NB4 (cell line): Measurements from ENCODE around the gene PTCD3.

Source experiments
- DNase-seq: peaks from one replicate; pipeline ENCODE4 v3.0.0; 2010; ENCODE audit warnings: low read depth
- H3K4me3 ChIP-seq: one replicate; pipeline ENCODE4 v1.5.1; 2011; ENCODE audit warnings: mild to moderate bottlenecking, low read depth, low read length, moderate library complexity
- CTCF ChIP-seq: IDR thresholded peaks from one replicate; pipeline ENCODE4 v1.5.1; 2012; ENCODE audit warnings: low read depth, low read length
- MAX ChIP-seq: IDR thresholded peaks from 2 replicates; pipeline ENCODE4 v1.6.1; 2011; ENCODE audit warnings: low read depth, low read length
- MYC ChIP-seq: IDR thresholded peaks from 2 replicates; pipeline ENCODE4 v1.6.1; 2011; ENCODE audit warnings: low read depth, low read length
- POLR2A ChIP-seq: IDR thresholded peaks from 2 replicates; pipeline ENCODE4 v1.6.1; 2011; ENCODE audit warnings: mild to moderate bottlenecking; ENCODE audit not compliant: insufficient read length; ENCODE audit errors: extremely low read depth

Gene PTCD3

GRCh38 chr2:86066007-86066578 lies 39.9 kb upstream of the PTCD3 start:
- TF ChIP-seq MAX (no peak), MYC (no peak), POLR2A (no peak), CTCF (no peak)
- H3K4me3 ChIP-seq = no peak overlapping the region
- no peak for DNase-seq

GRCh38 chr2:86066915-86067314 lies 39.1 kb upstream of the PTCD3 start:
- no peak overlapping the region for H3K4me3 ChIP-seq
- no peak for DNase-seq
- no peak for TF ChIP-seq MYC
- no peak for TF ChIP-seq MAX
- no peak for TF ChIP-seq CTCF
- no peak for TF ChIP-seq POLR2A

GRCh38 chr2:86068136-86068588 lies 37.9 kb upstream of the PTCD3 start:
- H3K4me3 ChIP-seq = no peak overlapping the region
- TF ChIP-seq MAX = no peak
- no peak for DNase-seq

- H3K4me3 ChIP-seq = no peak overlapping the region
- TF ChIP-seq POLR2A (no peak), MAX (no peak)
- no peak for DNase-seq
Observed at GRCh38 chr2:86068648-86069047, 37.4 kb upstream of the PTCD3 start.

GRCh38 chr2:86069091-86069685 lies 36.8 kb upstream of the PTCD3 start:
- TF ChIP-seq CTCF (no peak), MYC (no peak), POLR2A (no peak), MAX (no peak)
- H3K4me3 ChIP-seq = no peak overlapping the region
- DNase-seq = no peak

GRCh38 chr2:86069783-86070339 lies 36.2 kb upstream of the PTCD3 start:
- TF ChIP-seq MAX (no peak), POLR2A (no peak)
- no peak overlapping the region for H3K4me3 ChIP-seq
- DNase-seq = no peak

- H3K4me3 ChIP-seq = no peak overlapping the region
- TF ChIP-seq CTCF (no peak), POLR2A (no peak), MAX (no peak), MYC (no peak)
- DNase-seq = no peak
Observed at GRCh38 chr2:86070868-86071267, 35.2 kb upstream of the PTCD3 start.
